GM21381 (cell line): ENCODE results near the gene PALLD.

Experiments used
- ATAC-seq: cut with Tn5 transposase; IDR thresholded peaks from one replicate; pipeline ENCODE4 v1.9.1; 2021; ENCODE audit warnings: mild to moderate bottlenecking, moderate library complexity; ENCODE audit not compliant: unreplicated experiment

Gene PALLD

DNA sequence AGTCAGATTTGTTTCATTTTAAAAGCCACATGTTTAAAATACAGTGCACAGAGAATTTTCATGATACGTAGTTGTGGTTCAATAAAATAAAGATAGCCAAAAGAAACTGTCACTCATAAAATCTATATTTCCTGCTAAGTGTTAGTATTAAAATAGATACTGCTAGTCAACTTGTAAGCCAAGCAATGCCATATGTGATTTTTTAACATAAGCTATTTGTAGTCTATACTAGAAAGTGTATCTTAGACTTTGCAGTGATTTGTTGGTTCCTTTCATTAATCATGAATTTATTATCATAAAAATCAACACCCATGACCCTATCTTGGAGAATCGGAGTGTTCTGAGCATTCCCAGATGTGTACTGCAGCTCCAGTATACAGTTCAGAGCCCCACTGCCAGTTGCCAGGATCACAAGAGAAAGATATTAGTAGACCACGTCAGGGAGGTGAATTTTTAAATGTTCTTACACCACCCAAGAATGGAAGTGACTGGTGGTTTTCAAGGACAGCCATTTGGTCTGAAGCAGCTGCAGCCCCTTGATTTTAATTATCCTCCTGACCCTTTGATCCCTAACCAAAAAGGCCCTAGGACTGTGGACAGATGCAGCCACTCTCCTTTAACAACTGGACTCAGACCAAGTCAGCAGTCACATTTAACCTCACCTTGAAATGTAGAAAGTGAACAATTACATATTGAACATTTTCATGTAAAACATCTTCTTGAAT is 163.1 kb downstream of the PALLD start:
- no peak for ATAC-seq

DNA sequence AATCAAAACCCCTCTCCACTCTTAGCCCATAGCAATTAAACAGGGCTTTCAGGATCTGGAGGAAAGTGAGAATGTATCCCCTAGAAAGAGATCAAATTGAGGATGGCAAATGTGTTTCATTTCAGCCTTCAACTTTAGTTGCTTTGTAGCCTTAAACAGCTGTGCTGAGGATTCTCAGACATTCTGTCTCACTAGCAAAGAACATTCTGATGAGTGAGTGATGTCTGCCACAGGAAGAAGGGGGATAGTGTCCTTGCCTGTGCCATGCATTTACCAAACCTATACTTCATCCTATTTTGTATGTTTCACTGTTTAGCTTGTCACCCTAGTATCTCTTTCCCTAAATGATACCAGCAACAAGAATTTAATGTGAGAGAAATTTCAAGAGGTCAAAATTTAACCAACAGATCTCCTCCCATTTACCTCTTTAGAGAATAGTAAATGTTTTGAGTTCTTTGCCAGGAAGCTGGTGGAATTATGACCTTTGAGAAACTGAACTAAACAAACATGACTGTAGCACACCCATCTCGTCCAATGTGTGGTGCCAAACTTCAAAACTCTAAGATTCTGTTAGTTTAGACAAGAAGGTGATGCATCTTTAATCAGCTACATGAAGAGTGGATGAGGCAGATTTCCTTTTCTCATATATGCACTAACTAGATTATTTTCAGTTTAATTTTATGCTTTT is 165.6 kb downstream of the PALLD start:
- no peak for ATAC-seq

DNA sequence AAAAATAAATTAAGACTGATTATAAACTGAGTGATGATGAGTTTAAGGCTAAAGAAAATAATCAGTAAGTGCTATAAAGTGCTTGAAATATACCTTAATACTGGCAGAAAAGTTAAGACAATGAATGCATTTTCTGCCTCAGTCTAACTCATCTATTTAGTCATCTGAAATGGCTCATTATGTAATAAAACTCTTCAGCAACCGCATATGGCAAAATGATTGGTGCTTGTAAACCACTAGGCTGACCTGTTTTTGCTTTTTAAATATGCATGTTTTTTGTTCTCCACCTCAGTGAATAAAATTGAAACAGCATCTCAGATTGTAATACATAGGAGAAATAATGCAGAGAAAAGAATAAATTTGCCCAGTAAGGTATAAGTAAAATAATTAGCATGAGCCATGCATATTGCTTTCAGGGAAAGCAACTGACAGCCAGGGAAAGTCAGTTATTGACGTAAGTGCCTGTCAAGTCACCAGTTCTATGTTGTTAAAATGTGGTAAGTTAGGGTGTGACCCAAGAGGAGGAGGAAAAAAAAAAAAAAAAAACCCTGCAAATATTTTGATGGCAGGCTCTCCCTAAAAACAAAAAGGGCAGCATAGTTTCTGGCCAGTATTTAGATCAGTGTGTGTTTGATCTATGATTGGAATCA is 167.5 kb downstream of the PALLD start:
- no peak for ATAC-seq

DNA sequence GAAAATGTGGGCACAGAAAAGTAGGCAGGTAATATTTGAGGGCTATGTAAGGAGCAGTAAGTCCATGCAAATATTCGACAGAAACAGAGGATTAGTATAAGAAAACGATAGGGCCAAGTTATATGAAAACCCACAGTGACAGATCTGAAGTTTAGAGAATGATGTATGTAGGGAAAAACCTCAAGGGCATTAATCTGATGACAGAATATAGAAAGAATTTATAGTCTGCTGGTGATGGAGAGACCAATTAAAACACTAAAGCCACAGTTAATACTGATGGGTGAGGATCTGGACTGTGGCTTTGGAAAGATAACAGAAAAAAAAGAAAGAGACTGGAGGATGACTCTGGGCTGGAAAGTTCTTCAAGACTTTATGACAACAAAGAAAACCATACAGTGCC is 169.7 kb downstream of the PALLD start:
- ATAC-seq: no peak

DNA sequence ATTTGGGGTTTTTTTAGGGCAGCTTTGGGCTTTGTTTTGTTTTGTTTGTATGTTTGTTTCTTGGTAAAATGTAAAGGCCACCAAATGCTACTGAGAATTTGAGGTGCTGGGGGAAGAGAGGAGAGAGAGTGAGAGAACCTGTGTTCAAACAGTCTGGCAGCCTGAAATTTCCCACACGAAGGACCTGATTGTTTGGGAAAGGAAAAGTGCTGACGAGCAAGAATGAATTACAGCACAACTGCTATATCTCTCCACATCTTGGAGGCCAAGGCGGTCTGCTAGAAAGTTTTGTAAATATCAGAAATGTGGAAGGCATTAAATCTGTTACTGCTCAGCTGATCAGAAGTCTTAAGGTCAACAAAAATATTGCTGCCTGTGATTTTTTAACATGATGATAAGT is 170.5 kb downstream of the PALLD start:
- ATAC-seq: no peak

DNA sequence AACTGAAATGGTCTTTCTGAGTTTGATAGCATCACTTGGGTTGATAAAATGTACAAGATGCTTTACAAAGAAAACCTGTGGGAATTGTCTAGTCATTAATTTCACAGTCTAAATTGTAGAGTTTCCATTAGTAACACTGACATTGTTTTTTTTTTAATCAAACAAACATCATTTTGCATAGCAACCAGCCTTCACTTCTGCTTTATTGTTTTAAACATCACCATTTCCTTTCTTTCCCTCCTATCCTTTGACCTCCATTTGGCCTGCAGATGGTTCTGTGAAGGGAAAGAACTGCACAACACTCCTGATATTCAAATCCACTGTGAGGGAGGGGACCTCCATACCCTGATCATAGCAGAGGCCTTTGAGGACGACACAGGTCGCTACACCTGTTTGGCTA is 171.1 kb downstream of the PALLD start:
- ATAC-seq: no peak

DNA sequence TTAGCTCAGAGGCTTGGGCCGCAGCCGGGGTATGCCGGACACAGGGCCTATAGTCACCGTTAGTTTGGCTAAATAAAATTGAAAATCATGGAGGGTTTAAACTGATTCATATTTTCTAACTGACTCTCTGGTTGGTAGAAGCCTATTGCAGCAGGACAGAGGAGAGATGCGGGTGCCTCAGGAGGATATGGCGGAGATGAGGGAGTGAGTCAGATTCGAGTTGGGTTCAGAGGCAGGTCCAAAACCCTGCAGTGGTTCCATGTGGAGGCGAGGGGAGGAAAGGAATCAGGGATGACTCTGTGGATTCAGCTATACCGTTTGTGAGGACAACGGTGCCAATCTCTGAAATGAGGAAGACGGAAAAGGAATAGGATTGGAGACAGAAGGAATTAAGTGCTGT is 176.6 kb downstream of the PALLD start:
- no peak for ATAC-seq

DNA sequence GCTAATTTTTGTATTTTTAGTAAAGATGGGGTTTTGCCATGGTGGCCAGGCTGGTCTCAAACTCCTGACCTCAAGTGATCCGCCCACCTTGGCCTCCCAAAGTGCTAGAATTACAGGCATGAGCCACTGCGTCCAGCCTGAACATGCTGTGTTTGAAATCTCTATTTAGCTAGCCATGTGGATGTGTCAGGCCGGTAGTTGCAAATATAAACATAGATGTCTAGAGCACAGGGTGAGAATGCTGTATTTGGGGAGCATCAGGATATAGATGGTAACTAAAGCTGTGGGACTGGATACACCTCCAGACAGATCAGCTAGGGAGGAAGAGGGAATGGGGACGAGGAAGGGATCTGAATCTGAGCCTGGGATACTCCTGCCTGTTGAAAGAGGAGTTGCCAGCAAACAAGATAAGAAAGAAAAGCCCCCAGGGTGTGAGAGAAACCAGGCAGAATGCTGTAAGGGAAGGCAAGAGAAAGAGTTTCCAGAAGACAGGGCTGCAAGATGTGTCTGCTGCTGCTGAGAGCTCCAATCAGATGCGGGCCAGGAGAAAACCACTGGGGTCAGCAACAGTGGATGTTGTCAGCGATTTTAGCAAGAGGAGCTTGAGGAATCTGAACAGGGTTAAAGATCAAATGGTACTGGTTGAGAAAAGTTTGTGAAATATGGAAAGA is 177.4 kb downstream of the PALLD start:
- ATAC-seq: no peak

DNA sequence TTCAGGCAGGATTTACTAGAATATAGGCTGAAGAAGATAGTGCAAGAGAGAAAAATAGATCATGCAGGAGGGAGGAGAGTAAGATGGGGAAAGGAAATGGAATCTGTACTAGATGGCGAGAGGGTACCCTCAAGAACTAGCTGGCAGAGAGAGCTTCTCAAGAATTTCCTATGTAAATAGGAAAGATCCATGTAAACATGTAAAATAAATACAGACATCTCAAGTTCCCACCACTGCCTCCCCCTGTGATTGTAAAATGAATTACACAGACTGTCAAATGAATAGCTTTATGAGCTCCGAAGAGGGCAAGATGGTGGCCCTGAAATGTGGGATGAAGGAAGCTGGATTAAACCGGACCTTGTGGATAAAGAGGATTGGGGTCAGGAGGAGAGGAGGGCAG is 178.0 kb downstream of the PALLD start:
- no peak for ATAC-seq

DNA sequence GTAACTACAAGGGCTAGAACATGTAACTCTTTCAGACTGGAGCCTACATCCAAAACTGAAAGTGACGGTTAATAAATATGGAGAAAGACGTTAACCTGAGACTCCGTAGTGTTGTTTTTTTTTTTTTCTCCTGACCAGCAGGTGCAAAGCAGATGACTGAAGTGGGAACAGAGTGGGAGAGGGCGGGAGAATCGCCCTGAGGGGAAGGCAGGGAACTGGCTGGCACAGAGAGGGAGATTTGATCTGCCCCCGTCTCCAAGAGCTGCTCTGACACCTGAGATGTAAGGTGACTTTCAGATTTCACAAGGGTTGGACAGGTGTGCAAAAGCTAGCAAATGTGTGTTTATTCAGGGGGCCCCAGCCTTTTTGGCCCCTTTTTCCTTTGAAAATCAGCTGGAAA is 180.2 kb downstream of the PALLD start:
- ATAC-seq: no peak

DNA sequence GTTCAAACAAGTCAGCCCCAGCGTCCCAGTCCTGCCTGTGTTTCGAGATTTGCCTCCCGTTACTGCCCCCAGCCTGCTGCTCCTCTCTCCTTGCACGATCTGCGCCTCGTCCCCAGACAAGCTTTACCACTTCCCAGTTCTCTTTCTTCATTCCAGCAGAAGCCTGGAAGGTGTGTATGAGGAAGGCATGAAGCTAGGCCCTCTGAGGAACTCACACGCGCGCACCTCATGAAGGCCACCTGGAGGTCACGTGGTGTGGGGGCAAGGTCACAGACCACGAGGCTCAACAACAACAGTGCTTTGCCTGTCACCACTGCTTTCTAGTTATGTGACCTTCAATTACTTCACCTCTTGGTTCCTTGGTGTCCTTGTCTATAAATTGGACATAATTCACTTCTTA is 181.0 kb downstream of the PALLD start:
- ATAC-seq: no peak

DNA sequence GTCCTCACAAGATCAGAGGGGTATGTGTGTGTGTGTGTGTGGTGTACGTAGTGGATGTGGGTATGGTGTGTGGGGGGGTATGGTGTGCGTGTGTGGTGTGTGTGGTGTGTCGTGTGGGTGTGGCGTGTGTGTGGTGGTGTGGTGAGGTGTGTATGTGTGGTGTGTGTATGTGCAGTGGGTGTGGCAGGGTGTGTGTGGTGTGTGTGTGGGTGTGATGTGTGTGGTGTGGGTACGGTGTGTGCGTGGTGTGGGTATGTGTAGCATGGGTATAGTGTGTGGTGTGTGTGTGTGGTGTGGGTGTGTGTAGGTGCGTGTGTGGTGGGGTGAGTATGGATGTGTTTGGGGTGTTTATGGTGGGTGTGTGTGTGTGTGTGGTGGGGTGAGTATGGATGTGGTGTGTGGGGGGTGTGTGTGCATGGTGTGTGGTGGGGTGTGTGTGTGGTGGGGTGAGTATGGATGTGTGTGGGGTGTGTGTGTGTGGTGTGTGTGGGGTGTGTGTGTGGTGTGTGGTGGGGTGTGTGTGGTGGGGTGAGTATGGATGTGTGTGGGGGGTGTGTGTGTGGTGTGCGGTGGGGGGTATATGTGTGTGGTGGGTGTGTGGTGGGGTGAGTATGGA is 182.0 kb downstream of the PALLD start:
- no peak for ATAC-seq

DNA sequence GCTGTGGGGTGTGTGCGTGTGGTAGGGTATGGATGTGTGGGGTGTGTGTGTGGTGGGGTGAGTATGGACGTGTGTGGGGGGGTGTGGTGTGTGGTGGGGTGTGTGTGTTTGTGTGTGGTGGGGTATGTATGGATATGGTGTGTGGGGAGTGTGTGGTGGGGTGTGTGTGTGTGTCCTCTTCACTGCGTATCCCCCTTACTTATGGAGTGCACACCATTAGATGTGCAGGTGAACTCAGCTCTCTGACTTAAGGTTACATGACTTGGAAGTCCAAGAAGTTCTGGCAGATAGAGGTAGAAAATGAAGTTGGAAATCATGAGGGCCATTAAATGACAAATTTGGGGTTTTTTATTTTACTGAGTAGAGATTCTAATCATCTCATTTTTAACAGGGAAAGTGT is 182.5 kb downstream of the PALLD start:
- no peak for ATAC-seq

DNA sequence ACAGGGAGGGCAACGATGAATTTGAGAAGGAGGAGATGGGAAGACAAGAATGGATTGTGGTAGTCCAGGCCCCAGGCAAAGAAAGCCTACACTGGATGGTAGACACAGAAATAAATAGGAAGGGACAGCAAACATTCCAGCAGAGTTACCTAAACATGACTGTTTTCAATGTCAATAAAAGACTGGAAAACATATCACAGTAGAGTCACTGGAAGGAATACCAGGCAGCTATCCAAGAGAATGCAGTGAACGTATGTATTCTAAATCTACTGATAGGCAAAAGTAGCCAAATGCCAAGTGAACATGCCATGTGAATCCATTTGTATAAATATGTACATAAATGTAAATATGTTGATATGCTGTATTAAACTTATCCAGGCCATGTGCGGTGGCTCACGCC is 183.0 kb downstream of the PALLD start:
- no peak for ATAC-seq

DNA sequence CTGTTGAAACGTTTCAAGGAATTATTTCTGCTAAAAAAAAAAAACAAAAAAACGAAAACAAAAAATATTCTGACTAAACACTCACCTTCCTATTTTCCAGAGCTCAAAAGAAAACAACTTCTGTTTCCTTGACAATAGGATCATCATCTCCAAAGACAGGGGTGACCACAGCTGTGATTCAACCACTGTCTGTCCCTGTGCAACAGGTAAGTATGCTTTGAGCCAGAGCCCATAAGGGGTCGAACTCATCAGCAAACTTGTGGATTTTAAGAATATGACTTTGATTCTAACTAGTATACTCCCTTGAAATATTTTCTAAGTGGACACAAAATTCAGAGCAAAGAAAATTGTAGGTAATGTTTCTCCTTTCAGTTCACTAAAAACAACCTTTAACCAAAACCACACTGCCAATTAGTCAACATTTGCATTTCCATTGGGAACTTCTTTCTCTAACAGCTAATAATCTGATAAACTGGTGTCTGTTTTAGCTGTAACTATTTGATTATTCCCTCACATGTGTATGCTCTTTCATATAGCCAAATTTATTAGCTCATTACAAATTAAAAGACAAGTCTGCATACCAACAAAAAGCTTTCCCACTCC is 186.1 kb downstream of the PALLD start:
- no peak for ATAC-seq

DNA sequence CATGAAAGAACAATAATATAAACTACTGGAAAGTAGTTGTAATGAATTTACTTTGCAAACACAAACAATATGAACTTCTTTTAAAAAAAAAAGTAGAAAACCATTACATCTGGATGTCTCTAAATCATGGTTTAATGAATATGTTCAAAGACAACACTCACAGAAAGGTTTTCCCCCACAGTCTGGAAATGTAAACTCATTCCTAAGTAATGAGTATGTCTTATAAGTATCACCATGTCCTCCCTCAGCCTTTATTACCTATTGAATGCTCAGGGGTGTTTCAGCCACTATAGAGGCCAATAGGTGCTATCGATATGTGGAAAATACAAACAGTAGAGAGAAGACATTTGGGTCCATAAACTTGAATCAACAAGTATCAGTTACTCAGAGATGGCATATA is 186.7 kb downstream of the PALLD start:
- no peak for ATAC-seq

DNA sequence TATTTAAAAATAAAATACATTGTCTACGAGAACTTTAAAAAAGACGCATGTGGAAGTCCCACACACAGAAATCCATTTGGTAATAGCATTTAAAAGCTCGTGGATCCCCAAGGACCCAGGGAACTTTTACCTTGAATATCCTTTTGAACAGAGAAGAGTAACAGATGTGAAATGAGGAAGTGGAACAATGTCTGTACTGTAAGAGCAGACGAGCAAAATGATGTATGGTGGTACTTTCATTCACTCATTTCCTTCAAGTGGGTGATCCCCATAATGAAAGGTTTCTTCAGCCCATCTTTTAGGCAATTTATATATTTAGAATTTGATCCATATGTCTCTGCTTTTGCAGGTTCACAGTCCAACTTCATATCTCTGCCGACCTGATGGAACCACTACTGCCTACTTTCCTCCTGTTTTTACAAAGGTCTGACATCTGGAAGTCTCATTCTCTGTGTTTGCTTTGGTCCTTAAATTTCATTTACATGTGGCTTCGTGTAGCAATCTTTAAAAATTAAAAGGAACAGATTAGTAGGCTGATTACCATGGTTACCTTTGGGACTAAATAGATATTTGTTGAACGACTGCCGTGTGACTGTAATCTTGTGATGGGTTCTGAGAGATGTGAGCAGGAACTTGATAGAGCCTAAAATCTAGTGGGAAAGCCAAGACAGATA is 188.4 kb downstream of the PALLD start:
- peak; percentile 89 for ATAC-seq

DNA sequence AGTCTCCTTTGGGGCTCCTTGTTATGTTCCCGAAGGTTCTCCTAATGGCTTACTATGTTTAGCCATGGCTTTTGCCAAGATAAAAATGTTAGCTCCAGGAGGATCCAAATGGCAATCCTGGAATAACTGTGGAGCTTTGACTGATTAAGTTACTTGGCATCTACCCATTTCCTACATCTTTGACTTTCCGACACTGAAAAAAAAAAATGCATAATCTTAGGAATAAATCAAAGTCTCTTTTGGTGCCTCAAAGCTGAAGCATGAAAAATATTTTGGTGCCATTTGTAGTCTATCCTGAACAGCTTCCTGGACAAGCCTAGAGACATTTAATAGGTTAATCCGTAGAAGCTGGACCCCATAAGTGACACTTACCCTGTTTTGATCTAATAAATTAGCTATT is 191.7 kb downstream of the PALLD start:
- ATAC-seq: no peak

DNA sequence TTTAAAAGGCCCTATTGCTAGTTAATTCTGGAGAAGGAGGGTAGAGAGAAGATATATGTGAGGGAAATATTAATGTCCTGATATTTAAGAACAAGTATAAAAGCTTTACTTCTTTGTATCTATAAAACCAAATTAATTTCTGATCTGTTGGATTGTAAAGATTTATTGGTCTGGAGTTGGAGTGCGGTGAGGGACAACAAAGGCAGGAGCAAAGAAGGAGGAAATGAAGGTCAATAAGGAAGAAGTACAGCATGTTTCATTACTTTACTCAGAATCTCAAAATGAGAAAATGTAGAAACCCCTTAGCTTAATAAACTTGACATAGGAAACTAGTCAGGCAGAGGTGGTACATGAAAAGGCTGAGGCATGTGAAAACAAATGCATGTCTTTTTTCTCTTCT is 192.9 kb downstream of the PALLD start:
- ATAC-seq: no peak

DNA sequence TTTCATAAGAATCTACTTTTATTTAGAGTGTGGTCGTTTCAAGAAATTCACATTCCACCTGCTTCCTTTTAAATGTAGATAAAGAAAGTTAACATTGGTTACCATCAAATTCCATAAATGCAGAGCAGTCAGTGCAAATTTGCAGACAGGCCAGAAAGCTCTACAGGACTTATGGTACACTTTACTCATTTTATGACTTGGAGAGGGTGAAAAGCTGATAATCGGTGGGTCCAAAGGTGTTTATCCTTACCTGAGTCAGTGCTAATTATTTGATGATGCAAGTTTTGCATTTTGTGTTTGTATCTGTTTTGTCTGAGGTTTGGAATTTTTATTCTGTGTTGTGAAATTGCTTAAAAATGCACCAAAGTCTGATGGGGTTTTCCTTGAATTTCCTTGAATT is 193.3 kb downstream of the PALLD start:
- ATAC-seq: no peak
